ENCODE data around the gene FTL. TPM values are rescaled to one million over a fixed set of nuclear protein-coding genes. Genes with fewer than 3 reads are reported as not detected.

Gene FTL
- total RNA-seq, 2 experiments from 2014 or later = 1,110 to 1,123 TPM

GRCh38 chr19:48950159-48950558 is 14.9 kb upstream of the FTL start:
- Mint-ChIP-seq H3K27me3 (no peaks in the 10 kb centered on the region), H3K4me1 (peaks cover 8% of the 10 kb centered on the region), H3K27ac (no peak overlapping the region), H3K9me3 (peaks cover 9% of the 10 kb centered on the region), H3K4me3 (no peak overlapping the region), H3K36me3 (ENCODE audit: low read depth) (peaks cover 3% of the 10 kb centered on the region)
- ChIA-PET CTCF (interaction anchor here (0.6 kb wide), 1 partner anchor 14 kb away, joined by 4 read pairs; no protein-coding TSS in a partner anchor), POLR2A (interaction anchor here (1.1 kb wide), 1 partner anchor 68 kb away, joined by 3 read pairs; no protein-coding TSS in a partner anchor)
- no peak for DNase-seq

- ChIA-PET CTCF (interaction anchor here (0.6 to 4.1 kb wide), 4 partner anchors 15 to 156 kb away, joined by 3 to 30 read pairs (median 6); partner anchors contain the start of genes GYS1 and RUVBL2), POLR2A (interaction anchor here (0.8 to 5.3 kb wide), 5 partner anchors 11 to 79 kb away, joined by 3 to 38 read pairs (median 4); partner anchors contain the start of genes DHDH, FTL and PPP1R15A)
- Mint-ChIP-seq H3K9me3 (peaks cover 9% of the 10 kb centered on the region), H3K36me3 (ENCODE audit: low read depth) (peaks cover 11% of the 10 kb centered on the region), H3K27ac (no peak overlapping the region), H3K4me3 (no peak overlapping the region), H3K27me3 (no peaks in the 10 kb centered on the region), H3K4me1 (peaks cover 16% of the 10 kb centered on the region)
- no peak for DNase-seq
Measured at GRCh38 chr19:48950830-48951519, 14.1 kb upstream of the FTL start.

DNA sequence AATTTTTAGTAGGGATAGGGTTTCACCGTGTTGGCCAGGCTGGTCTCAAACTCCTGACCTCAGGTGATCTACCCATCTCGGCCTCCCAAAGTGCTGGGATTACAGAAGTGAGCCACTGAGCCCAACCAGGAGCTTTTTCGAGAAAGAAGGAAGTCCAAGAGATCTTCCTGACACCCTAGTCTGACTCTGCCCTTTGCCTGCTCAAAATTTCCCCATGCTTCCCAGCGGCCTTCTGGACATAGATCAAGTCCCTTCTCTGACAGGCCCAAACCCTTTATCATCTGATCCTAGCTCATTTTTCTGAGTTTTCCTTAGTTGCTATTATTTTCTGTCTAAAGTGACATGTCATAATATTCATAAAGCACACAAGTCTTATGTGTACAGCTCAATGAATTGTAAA is 12.0 kb upstream of the FTL start:
- Mint-ChIP-seq H3K9me3 (peaks cover 3% of the 10 kb centered on the region), H3K27me3 (no peaks in the 10 kb centered on the region), H3K4me1 (peaks cover 32% of the 10 kb centered on the region), H3K36me3 (ENCODE audit: low read depth) (peaks cover 26% of the 10 kb centered on the region), H3K4me3 (no peak overlapping the region), H3K27ac (no peak overlapping the region)
- ChIA-PET POLR2A (interaction anchor here (0.7 to 5.3 kb wide), 6 partner anchors 9 to 81 kb away, joined by 3 to 38 read pairs (median 11); partner anchors contain the start of genes DHDH, FTL, GYS1 and PPP1R15A), CTCF (interaction anchor here (0.6 to 4.1 kb wide), 7 partner anchors 13 to 526 kb away, joined by 3 to 30 read pairs (median 5); partner anchors contain the start of genes GYS1 and RUVBL2)
- DNase-seq = no peak

DNA sequence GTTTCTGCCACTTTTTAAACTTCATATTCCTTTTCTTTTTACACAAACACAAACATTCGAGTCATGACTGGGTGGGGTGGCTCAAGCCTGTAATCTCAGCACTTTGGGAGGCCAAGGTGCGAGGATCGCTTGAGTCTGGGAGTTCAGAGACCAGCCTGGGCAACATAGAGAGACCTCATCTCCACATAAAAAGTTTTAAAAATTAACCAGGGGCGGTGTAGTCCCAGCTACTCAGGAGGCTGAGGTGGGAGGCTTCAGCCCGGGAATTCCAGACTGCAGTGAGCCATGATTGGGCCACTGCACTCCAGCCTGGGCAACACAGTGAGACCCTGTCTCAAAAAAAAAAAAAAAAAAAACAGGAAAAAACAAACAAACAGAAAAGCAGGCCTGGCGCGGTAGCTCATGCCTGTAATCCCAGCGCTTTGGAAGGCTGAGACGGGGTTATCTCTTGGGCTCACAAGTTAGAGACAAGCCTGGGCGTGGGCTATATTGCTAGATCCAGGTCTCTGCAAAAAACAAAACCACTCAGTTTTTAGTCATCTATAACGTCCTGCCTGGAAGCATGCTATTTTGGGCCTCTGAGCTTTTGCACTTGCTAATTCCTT is 11.0 kb upstream of the FTL start:
- H3K9me3 Mint-ChIP-seq = no peaks in the 10 kb centered on the region
- H3K36me3 Mint-ChIP-seq (ENCODE audit: low read depth) = peaks cover 34% of the 10 kb centered on the region
- POLR2A ChIA-PET = interaction anchor here (0.6 to 5.3 kb wide), 10 partner anchors 8 to 158 kb away, joined by 3 to 38 read pairs (median 6); partner anchors contain the start of genes DHDH, FTL, GYS1 and NUCB1
- CTCF ChIA-PET = interaction anchor here (0.6 to 4.1 kb wide), 7 partner anchors 10 to 159 kb away, joined by 3 to 30 read pairs (median 5); partner anchors contain the start of genes GYS1 and RUVBL2
- H3K4me1 Mint-ChIP-seq = peaks cover 39% of the 10 kb centered on the region
- no peak for DNase-seq
- peak overlapping the region; percentile 78 for H3K4me3 Mint-ChIP-seq
- H3K27ac Mint-ChIP-seq = peak overlapping the region; percentile 84
- no peaks in the 10 kb centered on the region for H3K27me3 Mint-ChIP-seq

GRCh38 chr19:48954595-48955307 is 10.4 kb upstream of the FTL start, which contains the start of gene BAX:
TSS of gene BAX (plus strand) at chr19:48954875. CDS start at chr19:48954929, 54 bp downstream.
- peaks cover 34% of the 10 kb centered on the region for H3K36me3 Mint-ChIP-seq (ENCODE audit: low read depth)
- peaks cover 44% of the 10 kb centered on the region for H3K4me1 Mint-ChIP-seq

GRCh38 chr19:48955308-48955958 is 9.7 kb upstream of the FTL start:
- CTCF ChIA-PET = interaction anchor here (1.2 kb wide), 1 partner anchor 38 kb away, joined by 5 read pairs; the partner anchor contains the start of gene RUVBL2
- Mint-ChIP-seq H3K36me3 (ENCODE audit: low read depth) (peaks cover 34% of the 10 kb centered on the region), H3K27me3 (no peaks in the 10 kb centered on the region), H3K27ac (peak overlapping the region; percentile 90), H3K4me1 (peaks cover 46% of the 10 kb centered on the region), H3K9me3 (no peaks in the 10 kb centered on the region), H3K4me3 (peak overlapping the region; percentile 78)
- POLR2A ChIA-PET = interaction anchor here (1.6 to 5.3 kb wide), 4 partner anchors 9 to 83 kb away, joined by 4 to 38 read pairs (median 20); partner anchors contain the start of genes FTL, GYS1, PPP1R15A and RUVBL2
- no peak for DNase-seq

More at GRCh38 chr19:48954595-48955307, 10.4 kb upstream of the FTL start, which contains the start of gene BAX:
- CTCF ChIA-PET = interaction anchor here (0.9 to 4.1 kb wide), 7 partner anchors 11 to 160 kb away, joined by 4 to 30 read pairs (median 5); partner anchors contain the start of genes GYS1 and RUVBL2
- Mint-ChIP-seq H3K27ac (peak within 1 kb of the TSS; percentile 90), H3K4me3 (peak within 1 kb of the TSS; percentile 78), H3K27me3 (no peaks in the 10 kb centered on the region), H3K9me3 (no peaks in the 10 kb centered on the region)
- POLR2A ChIA-PET = interaction anchor here (0.6 to 5.3 kb wide), 10 partner anchors 10 to 159 kb away, joined by 3 to 38 read pairs (median 6); partner anchors contain the start of genes DHDH, FTL, GYS1 and NUCB1
- DNase-seq = peak; percentile 96

DNA sequence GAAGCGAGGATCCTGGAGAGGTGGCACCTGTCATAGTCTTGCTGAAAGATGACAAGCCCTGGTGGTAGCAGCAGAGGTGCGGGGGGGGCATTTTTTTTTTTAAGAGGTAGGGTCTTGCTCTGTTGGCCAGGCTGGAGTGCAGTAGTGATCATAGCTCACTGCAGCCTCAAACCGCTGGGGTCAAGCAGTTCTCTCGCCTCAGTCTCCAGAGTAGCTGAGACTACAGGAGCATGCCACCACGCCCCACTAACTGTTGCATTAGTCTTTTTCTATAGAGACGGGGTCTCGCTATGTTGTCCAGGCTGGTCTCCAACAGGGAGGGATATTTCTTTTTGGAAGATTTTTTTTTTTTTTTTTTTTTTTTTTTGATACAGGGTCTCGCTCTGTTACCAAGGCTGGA is 7.1 kb upstream of the FTL start:
- peaks cover 48% of the 10 kb centered on the region for H3K36me3 Mint-ChIP-seq (ENCODE audit: low read depth)
- POLR2A ChIA-PET = no interaction called here
- CTCF ChIA-PET = interaction anchor here (0.6 to 1.1 kb wide), 3 partner anchors 36 to 157 kb away, joined by 3 to 6 read pairs (median 4); partner anchors contain the start of genes HSD17B14 and RUVBL2
- H3K4me1 Mint-ChIP-seq = peaks cover 71% of the 10 kb centered on the region
- H3K27me3 Mint-ChIP-seq = no peaks in the 10 kb centered on the region
- no peak overlapping the region for H3K4me3 Mint-ChIP-seq
- DNase-seq = no peak
- peak overlapping the region; percentile 40 for H3K27ac Mint-ChIP-seq
- H3K9me3 Mint-ChIP-seq = no peaks in the 10 kb centered on the region

DNA sequence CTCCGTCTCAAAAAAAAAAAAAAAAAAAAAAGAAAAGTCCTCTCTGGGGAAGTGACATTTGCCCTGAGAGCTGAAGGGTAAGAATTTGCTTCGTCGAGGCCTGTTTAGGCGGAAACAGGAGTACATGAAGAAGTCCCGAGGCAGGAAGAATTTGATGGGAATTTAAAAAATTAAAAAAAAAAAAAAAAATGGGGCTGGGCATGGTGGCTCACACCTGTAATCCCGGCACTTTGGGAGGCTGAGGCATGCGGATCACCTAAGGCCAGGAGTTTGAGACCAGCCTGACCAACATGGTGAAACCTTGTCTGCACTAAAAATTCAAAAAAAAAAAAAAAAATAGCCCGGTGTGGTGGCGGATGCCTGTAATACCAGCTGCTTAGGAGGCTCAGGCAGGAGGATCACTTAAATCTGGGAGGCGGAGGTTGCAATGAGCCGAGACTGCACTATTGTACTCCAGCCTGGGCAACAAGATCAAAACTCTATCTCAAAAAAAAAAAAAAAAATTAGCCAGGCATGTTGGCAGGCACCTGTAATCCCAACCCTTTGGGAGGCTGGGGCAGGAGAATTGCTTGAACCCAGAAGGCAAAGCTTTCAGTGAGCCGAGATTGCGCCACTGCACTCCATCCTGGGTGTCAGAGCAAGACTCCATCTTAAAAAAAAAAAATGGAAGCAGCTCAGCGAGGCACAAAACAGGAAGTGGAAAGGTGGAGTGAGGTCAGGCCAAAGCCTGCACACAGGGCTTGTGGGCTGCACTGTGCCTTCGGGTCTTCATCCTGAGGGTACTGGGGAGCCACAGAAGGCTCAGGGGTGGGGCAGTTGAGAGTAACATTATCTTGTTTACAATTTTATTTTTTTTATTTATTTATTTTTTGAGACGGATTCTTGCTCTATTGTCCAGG is 5.5 kb upstream of the FTL start:
- H3K36me3 Mint-ChIP-seq (ENCODE audit: low read depth) = peaks cover 51% of the 10 kb centered on the region

GRCh38 chr19:48961051-48961649 is 4.0 kb upstream of the FTL start:
- ChIA-PET CTCF (no interaction called here), POLR2A (interaction anchor here (1.1 to 2.2 kb wide), 5 partner anchors 8 to 86 kb away, joined by 4 to 9 read pairs (median 5); partner anchors contain the start of gene NUCB1)
- Mint-ChIP-seq H3K36me3 (ENCODE audit: low read depth) (peaks cover 52% of the 10 kb centered on the region), H3K9me3 (no peaks in the 10 kb centered on the region), H3K4me3 (no peak overlapping the region), H3K27me3 (no peaks in the 10 kb centered on the region), H3K27ac (peak overlapping the region; percentile 94), H3K4me1 (peaks cover 80% of the 10 kb centered on the region)
- no peak for DNase-seq

More for the DNA sequence above, 5.5 kb upstream of the FTL start:
- Mint-ChIP-seq H3K4me3 (no peak overlapping the region), H3K27me3 (no peaks in the 10 kb centered on the region), H3K4me1 (peaks cover 81% of the 10 kb centered on the region), H3K9me3 (no peaks in the 10 kb centered on the region), H3K27ac (peak overlapping the region; percentile 56)
- POLR2A ChIA-PET = interaction anchor here (0.6 to 1.5 kb wide), 5 partner anchors 27 to 539 kb away, joined by 3 to 5 read pairs (median 4); partner anchors contain the start of genes NUCB1 and PPP1R15A
- CTCF ChIA-PET = interaction anchor here (0.7 to 1.1 kb wide), 5 partner anchors 10 to 166 kb away, joined by 3 to 6 read pairs (median 4); partner anchors contain the start of genes GYS1 and RUVBL2
- no peak for DNase-seq

DNA sequence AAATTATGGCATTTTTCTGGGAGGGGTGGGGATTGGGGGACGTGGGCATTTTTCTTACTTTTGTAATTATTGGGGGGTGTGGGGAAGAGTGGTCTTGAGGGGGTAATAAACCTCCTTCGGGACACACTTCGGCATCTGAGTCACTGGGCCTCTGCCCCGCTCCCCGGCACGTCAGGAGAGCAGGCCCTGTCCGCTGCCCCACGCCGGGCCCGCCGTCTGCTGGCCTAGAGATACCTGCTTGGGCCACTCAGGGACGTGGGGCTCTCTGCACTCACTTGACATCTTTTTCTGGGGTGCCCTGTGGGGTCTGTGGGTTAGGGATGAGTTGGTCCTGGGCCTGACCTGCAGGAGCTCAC is 3.5 kb upstream of the FTL start:
- POLR2A ChIA-PET = interaction anchor here (1.0 to 2.2 kb wide), 7 partner anchors 8 to 87 kb away, joined by 3 to 9 read pairs (median 4); partner anchors contain the start of gene NUCB1
- Mint-ChIP-seq H3K27me3 (no peaks in the 10 kb centered on the region), H3K4me1 (peaks cover 82% of the 10 kb centered on the region), H3K36me3 (ENCODE audit: low read depth) (peaks cover 54% of the 10 kb centered on the region), H3K9me3 (no peaks in the 10 kb centered on the region), H3K4me3 (peak overlapping the region; percentile 61), H3K27ac (peak overlapping the region; percentile 94)
- CTCF ChIA-PET = interaction anchor here (0.5 kb wide), 1 partner anchor 120 kb away, joined by 3 read pairs; no protein-coding TSS in a partner anchor
- no peak for DNase-seq

Measured in activated CD4-positive, alpha-beta memory T cell treated with anti-CD3 and anti-CD28 coated beads, Interleukin-2, amount 10 ng/mL, durations not matched to agents 7 days and 5 days (primary cell).